ENCODE data around the gene KCNJ12.
"Not testable (repeated sequence)": the region's sequence is repeated elsewhere in the genome, so short reads cannot be mapped to it uniquely, and the experiment has no call there.

DNA sequence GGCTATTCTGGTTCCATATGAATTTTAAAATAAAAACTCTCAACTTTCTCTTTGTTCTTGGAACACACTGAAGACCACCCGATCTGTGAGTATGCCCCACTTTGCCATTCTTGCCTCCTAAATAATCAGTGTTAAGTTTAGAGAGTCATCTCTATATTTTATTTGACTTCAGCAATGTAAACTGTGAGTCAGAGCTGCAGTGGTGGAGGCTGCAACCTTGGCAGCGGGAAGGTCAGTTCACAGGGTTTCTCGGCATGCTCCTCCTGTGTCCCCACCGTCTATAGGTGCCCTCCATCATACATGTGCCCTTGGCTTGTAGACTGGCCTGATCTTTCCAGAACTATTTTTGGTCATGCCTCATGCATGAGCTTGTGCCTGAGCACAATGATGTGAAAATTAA is 71.4 kb downstream of the KCNJ12 start:
- not testable (repeated sequence) for TF ChIP-seq POLR2A (IDR thresholded peaks at IDR 0.05)
- TF ChIP-seq, protein P1, sequence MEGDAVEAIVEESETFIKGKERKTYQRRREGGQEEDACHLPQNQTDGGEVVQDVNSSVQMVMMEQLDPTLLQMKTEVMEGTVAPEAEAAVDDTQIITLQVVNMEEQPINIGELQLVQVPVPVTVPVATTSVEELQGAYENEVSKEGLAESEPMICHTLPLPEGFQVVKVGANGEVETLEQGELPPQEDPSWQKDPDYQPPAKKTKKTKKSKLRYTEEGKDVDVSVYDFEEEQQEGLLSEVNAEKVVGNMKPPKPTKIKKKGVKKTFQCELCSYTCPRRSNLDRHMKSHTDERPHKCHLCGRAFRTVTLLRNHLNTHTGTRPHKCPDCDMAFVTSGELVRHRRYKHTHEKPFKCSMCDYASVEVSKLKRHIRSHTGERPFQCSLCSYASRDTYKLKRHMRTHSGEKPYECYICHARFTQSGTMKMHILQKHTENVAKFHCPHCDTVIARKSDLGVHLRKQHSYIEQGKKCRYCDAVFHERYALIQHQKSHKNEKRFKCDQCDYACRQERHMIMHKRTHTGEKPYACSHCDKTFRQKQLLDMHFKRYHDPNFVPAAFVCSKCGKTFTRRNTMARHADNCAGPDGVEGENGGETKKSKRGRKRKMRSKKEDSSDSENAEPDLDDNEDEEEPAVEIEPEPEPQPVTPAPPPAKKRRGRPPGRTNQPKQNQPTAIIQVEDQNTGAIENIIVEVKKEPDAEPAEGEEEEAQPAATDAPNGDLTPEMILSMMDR (IDR thresholded peaks at IDR 0.05), result not testable (repeated sequence)
